NK-92 (cell line): Measurements from ENCODE around the gene TYMS.
"Not testable (repeated sequence)": the region's sequence is repeated elsewhere in the genome, so short reads cannot be mapped to it uniquely, and the experiment has no call there.

Experiments used
- DNase-seq: peaks from one replicate; lab custom pipeline; 2025; ENCODE audit not compliant: unreplicated experiment; lab: John Stamatoyannopoulos, UW

The TYMS gene

DNA sequence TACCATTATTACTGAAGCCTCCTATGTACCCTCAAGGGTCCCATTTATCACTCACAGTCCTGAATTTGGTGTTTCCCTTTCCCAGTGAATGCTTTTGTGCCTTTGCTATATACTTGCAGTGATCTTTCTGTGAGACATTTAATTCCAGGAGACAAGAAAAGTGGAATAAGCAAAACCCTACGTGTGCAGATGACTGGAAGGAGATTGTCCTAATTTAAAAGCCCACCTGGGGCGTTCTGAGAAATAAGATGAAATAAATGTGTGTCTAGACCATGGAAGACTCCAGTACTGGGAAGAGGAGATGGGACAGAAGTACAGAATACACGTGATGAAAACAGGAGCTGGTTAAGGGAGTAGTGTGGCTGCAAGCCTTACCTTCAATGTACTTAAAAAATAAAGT lies 19.3 kb downstream of the TYMS start:
- DNase-seq: no peak

DNA sequence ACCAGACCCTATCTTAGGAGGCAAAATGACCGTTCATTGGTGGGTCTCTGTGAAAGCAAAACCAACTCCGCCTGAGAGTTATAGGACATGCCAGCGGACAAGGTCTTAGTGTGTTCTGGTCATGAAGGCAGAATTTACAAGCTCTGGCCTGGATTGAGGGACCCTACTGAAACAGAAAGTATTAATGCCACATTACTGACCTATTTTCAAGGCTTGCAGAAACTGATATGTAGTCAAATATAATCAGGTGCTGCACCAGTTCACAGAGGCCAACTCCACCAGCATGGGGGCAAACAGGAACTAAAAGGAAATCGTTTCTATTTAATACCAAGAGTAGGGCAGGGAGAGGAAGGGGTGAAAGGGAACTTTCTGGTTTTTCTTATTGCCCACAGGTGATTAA lies 19.7 kb downstream of the TYMS start:
- DNase-seq: no peak

DNA sequence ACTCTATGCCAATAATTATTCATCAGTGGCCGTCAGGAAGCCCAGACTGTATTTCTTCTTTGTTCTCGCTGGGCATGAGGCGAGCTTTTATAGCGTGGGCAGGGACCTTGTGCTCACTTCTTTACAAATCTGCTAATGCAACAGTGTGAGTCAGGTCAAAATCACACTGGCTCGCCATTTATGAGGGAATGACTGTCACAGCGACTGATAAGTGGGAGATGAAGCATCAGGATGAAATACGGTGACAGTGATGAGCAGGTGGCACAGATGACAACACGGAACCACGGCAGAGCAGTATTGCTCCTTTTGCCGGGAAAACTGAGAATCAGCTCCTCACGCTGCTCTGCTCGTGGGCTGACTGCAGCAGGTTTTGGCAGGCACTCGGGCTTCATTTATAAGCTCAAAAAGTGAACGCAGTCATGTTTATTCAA lies 20.5 kb downstream of the TYMS start:
- no peak for DNase-seq

DNA sequence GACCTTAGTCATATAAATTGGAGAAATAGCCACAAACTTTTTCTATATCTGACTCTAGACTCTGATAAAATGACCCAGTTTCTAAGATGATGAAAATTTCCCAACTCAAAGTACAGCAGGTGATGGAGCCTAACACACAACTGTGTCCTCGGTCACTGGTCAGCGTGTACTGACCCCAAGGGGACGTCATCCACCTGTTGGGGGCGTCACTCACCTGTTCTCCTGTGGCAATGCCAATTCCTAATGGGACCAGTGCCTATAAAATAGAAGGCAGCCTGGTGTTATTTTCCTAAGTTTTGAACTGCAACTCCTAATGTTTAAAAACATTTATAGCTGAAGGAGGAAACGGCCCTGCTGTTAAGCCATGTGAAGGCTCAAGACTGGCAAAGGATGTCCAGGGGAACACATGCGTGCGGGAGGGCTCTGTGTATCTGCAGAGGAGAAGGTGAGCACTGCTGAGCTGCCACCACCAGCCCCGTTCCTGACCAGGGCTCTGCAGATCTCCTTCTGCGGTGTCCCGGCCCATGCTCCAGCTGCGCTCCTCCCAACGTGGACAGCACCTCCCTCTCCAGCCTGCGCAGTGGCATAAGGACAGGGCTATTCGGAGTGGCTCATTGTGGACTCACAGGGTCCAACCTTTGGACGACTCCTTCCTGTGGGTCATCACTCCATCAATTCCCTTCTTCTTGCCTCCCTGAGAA lies 21.2 kb downstream of the TYMS start:
- DNase-seq: no peak

DNA sequence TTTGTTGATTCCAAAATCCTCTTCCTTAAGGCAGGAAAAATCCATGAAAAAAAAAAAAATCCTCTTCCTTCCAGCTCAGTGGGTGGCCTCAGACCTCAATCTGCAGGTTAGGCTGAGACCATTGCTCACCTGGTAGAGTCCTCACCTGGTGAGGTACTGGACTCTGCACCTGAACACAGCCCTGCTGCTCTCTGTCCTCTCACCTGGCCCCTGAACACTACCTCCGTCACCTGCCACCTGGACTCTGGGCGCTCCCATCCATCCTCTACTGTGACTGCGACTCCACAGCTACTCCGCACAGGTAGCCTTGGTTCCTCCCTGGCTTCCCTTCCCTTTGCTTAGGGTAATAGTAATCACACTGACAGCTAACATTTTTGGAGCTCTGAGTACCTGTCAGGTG lies 22.1 kb downstream of the TYMS start:
- no peak for DNase-seq

DNA sequence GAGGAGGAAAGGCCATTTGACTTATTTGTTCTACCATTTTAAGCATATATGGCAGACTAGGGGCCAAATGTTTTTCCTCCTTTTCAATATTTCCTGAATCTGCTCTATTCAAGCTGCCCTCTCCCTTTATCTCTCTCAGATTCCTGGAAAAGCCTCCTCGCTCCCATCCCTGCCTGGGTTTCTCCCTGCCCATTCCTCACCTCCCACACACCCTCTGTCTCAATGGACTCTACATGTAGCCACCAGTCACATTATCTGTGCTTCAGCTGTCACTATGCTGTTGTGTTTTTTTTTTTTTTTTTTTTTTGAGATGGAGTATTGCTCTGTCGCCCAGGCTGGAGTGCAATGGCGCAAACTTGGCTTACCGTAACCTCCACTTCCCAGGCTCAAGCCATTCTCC lies 22.9 kb downstream of the TYMS start:
- DNase-seq: no peak

DNA sequence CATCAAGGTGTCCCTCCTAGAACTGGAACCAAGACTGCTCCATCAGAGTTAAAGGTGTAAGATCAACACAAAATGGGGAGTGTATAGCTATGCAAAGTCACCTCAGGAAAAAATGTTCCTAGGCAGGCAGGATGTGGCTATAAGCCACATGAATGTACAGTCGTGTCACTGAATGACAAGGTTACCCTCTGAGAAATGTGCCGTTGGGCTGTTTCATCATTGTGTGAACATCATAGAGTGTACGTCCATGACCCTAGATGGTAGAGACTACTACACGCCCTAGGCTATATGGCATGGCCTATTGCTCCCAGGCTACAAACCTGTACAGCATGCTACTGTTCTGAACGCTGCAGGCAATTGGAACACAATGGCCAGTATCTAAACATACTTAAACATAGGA lies 24.5 kb downstream of the TYMS start:
- no peak for DNase-seq

DNA sequence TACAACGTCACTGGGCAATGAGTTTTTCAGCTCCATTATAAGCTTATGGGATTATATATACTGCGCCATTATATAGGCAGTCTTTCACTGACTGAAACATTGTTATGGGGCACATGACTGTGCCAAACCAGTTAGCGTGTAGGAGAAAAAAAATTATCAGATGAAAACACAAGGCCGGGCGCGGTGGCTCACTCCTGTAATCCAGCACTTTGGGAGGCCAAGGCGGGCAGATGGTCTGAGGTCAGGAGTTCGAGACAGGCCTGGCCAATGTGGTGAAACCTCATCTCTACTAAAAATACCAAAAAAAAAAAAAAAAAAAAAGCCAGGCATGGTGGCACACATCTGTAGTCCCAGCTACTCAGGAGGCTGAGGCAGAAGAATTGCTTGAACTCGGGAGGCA lies 25.0 kb downstream of the TYMS start:
- DNase-seq: not testable (repeated sequence)

DNA sequence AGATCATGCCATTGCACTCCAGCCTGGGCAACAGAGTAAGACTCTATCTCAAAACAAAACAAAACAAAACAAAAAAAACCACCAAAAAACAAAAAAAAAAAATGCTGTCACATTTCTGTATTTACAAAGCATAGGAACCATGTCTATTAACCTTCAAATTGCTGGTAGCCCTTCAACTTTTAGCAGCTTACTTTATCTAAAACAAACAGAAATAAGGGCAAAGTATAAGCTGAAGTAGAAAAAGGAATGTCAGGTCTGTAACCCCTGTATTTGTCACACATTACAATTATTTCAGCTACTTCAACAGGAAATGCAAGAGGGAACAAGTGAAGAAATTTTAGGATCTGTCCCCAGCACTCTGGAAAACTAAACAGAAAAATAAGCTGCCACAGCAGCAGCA lies 25.4 kb downstream of the TYMS start:
- no peak for DNase-seq

DNA sequence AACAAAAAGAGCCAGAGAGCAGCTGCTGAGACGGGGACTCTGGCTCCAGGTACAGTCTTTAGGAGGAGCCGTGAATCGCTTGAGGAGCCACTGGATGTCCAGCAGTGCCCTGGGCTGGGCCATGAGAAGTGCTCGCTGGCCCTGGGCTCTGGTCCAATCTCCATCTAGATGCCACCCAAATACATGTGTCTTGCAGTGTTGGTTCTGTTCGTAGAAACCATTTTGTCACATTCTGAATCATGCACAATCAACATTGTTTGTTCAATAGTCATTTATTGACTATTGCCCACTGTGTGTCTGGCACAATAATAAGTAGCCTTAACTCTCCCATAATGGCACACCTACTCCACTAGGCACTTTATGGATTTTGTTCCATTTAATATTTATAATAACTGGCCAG lies 26.1 kb downstream of the TYMS start:
- no peak for DNase-seq

DNA sequence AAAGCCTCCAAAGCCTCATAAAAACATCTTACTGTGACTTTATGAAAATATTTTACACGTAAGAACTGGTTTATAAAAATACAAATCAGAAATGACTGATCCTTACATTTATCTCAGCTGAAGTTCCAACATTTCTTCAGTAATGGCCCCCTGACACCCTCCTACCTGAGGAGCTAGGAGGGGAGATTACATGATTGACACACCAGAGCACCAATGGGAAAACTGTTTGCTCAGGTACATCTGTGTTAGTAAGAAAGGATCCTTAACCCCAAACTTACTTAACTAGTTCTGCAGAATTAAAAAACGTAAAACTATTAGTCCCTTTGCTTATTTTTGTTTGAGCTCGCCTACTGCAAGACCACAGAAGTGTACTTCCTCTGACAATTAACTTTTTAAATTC lies 28.0 kb downstream of the TYMS start:
- DNase-seq: no peak

DNA sequence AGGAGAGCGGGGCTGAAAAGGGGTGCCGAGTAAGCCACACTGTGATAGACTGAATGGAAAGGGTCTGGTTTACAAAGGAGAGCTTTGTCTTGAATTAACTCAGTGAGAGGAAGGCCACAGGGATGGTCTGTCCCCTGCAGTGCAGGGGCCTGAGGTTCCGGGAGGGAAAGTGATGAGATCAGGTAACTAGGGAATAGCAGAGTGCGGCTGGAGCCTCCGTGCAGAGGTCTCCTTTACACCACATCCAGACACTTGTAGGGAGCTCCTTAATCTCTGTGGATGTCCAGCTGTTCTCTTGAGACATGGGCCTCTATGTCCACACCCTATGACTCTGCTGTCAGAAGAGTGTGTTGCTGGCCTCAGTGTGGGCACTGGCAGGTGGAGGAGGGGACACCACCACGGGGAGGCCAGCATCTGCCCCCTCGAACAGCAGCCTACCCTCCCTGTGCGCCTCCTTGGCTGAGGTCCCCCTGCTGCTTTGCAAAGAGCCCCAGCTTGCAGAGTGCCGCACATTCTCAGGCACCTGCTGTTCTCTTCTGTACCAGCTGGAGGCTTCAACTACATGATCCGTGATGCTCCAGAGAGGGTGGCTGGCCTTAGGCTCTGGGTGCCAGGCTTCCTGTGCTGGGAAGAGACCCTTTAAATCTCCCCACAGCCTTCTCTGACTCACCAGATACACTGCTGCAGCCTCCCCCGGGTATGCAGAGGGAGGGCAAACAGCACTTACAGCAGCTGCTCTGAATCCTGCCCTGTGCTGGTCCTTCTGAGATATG lies 29.1 kb downstream of the TYMS start:
- DNase-seq: no peak

DNA sequence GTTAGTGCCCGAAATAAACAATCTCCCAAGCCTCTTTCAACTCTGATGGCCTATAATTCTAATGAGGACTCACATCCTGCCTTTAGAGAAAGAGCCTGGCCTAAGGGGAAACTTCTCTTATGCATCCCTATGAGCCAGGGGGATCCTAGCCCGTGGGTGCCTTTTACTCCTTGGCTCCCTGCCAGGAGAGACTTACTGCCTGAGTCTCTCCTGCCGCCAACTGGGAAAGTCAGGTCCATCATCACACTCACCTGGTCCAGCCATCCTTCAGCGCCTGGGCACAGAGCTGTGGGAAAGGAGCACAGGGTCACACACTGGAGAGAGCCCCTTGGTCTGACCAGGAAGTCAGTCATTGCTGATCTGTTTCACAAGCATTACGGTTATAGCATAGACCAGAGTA lies 30.9 kb downstream of the TYMS start:
- DNase-seq: no peak

DNA sequence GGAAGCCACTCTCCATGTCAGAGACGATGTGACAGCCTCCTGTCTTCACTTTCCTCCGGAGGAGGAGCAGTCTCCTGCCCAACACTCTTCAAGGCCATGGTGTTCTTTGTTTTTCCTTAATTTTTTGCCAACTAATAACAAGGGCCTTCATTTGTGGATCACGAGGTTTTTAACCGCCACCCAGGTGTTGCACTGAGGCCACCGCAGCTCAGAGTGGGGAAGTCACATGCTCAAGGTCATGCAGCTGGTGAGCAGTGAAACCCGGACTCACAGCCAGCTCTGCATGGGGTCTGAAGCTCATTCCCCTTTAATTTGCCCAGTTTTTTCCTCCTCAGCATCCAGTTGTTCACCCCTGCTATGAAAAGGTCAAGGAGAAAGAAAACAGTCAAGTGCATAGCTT lies 35.4 kb downstream of the TYMS start:
- DNase-seq: no peak

DNA sequence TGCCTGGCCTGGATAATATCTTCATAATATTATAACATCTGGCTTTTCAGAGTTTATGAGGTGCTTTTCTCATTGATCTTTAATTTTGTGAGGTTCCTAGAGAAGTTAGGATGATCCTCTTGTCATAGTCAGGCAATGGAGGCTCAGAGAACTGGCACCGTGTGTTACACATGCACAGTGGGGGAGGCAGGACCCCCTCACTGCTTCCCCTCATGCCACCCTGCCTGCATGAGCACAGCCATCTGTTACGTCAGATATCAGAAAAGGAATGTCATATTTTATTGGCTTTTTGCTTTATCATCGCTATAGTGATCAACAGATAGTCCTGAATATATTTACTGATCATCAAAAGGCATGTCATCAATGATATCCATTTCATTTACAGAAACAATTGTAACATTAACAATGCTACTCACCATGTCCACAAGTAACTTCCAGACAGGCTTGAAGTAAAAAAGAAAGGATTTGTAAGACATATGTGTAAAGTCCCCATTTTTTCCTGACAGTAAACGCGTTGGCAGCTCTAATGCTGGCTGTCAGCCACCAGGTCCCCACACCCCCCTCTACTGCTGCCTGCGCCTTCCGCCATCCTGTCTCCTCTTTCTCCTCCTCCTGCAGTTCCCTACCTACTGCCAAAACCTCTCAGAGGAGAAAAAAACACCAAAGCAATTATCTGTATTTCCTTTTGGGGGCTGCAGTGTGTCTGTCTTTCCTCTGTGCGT lies 36.2 kb downstream of the TYMS start:
- DNase-seq: no peak

DNA sequence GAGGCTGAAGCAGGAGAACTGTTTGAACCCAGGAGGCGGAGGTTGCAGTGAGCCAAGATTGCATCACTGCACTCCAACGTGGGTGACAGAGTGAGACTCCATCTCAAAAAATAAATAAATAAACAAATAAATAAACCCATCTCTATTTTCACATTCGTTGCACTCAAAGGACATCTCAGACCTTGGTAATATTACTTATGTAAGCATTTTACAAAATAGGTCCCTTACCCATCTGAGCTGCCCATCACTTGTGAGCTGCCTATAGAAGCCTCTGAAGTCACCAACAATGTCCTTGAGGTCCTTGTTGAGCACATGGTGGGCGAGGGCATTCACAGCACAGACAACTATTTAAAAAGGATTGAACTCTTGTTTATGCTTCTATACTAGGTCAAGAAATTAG lies 39.6 kb downstream of the TYMS start:
- DNase-seq: no peak

DNA sequence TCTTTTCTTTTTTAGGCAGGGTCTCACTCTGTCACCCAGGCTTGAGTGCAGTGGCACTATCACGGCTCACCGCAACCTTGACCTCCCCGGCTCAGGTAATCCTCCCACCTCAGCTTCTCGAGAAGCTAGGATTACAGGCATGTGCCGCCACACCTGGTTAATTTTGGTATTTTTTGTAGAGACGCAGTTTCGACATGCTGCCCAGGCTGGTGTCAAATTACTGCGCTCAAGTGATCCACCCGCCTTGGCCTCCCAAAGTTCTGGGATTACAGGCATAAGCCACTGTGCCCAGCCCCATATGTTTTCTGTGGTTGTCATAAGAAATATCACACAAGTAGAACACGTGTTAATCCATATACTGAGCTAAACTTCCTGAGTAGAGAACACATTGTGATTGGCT lies 40.3 kb downstream of the TYMS start:
- DNase-seq: no peak

DNA sequence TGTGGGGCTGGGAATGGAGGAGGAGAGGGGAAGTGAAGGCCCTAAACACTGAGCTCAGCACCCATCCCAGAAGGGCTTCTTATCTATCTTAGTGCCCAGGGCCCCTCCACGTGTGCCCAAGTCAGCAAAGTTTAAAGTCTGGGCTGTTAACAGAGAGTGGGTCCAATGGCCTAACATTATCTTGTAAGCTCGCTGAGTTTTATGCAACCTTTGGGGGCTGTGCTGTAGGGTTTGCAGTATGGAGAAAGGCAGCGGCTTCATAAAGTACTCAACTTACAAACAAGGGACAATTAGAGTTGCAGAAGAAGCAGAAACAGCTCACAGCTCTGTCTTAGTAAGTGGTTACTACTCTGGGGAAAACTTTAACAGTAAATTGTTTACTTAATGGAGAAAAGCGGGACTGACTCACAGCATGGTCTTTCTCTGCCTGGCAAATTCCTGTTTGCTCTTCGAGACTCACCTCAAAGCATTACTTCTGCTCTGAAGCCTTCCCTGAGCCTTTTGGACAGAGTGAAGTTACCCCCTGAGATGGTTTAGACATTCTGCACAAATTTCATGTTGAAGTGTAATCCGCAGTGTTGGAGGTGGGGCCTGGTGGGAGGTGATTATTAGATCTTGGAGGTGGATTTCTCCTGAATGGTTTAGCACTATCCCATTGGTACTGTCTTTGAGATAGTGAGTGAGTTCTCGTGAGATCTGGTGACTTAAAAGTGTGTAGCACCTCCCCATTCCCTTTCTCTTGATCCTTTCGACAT lies 45.9 kb downstream of the TYMS start:
- DNase-seq: no peak

DNA sequence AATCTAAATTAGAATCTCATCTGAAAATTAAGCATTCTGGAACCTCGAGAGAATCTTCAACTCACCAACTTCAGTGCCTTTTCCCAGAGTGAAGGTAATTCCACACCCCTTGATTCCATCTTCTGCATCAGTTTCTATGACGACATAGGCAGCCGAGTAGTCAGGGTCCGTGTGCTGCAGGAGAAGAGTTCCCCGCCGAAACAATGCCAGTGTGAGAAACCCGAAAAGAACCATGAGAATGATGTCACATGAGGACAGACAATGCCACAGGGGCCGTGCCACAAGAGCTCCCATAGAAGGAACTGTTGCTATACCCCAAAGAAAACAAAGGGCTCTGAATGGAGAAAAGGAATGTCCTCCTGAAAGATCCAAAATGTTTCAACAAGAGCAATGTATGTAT lies 49.0 kb downstream of the TYMS start:
- DNase-seq: no peak

DNA sequence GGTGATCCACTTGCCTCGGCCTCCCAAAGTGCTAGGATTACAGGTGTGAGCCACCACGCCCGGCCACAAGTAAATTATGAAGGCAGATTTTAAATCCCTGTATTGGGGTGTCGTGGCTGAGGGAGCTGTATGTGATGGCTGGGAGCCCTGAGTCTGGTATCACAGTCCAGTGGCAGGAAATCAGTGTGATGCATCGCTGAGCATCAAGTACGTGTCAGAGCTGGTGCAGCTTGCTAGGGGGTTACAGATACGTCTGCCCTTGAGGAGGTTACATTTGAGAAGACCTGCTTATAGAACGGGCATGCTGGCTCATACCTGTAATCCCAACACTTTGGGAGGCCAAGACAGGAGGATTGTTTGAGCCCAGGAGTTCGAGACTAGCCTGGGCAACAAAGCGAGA lies 50.6 kb downstream of the TYMS start:
- no peak for DNase-seq

DNA sequence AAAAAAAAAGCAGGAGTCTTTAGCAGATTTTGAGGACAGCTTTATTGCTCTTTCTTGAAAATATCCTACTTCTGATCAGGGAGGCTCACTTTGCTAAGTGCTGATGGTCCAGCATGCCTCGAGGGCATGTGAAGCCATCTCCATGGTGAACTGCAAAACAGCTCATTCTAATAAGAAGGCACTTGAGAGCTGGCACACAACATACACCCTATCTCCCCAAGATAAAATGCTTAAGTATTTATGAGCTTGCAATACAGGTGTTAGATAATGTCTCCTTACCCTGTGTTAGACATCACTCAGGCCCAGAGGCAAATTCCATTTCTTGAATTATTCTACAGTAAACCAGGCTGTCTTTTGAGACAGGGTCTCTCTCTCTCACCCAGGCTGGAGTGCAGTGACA lies 52.3 kb downstream of the TYMS start:
- DNase-seq: no peak
